ENCODE results near the gene IBSP.

IBSP gene

DNA sequence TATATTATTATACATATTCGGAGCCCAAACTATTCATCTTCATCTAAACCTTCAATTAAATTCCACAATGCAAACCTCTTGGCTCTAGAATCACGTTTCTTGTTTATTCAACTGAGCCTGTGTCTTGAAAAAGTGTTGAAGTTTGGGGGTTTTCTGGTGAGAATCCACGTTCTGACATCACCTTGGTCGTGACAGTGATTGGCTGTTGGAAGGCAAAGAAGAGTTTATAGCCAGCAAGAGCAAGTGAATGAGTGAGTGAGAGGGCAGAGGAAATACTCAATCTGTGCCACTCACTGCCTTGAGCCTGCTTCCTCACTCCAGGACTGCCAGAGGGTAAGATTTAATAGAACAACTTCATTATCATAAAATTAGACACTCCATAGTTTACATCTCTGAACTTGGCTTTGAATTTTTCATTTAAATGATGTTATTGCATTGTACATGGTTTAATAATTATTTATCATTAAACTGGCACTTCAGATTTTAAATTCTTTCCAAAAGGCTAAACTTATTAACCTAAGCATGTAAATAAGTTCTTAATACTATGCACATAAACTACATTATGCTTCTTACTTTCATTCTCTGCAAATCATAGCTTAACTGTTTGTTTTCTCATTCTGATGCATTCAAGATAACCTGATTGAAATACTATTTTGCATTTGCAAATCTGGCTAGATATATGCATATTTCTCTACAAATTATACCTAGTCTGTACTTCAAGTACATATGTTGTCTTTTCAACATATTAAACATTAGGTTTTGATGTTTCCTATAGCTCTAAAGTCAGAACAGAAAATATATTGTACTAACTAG lies at the start of gene IBSP:
IBSP (plus strand) TSS at position 254 of the 813 bp plus-strand sequence. CDS start 2,808 bp downstream, outside the sequence.
- no peak for DNase-seq (ENCODE audit: low read depth)

DNA sequence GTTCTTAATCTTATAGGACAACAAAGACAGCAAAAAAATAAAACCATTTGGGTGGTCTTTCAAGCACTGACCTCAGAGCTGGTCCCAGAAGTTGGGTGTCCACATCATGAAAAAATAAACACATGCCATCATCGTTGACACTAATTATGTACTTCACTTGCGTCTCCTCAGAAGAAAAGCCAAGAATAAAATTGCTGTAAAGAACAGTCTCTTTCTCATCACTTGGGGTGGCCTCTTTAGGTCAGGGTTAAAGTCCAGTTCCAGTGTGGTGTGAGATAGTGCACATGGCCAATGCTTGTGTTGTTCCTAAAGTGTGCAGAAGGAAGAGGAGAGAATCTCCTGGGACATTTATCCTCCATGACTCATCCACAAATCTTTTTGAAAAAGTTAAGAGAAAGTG lies 49.5 kb upstream of the IBSP start:
- no peak for DNase-seq (ENCODE audit: low read depth)

DNA sequence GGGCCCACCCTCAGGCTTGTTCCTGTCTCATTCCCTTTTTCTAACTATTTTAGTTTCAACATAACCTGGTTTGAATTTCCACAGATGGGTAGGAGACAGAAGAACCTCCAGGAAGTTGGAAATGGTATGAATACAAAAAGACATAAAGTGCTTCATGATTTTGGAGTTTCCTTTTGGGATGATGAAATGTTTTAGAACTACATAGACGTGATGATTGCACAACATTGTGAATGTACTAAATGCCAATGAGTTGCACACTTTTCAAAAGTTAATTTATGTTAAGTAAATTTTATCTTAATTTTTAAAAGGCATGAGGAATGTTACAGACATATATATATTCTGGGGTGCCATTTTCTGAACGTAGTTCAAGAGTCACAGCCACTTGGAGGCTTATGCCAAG lies 41.1 kb upstream of the IBSP start:
- no peak for DNase-seq (ENCODE audit: low read depth)

DNA sequence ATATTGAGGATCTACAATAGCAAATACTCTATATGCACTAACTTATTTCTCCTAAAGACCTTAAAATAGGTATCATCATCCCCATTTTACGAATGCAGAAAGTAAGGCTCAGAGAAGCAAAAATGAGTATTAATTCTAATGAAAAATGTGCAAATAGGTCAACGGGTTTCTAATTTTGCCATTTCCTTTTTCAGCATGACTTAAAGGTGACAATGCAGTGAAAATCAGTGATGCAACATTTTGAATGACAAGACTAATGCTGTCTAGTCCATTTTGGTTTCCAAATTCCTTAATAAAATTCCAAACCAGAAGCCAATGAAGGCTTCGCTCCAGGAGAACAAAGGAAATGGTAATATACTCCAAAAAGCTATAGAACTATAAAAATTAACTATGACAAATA lies 37.0 kb upstream of the IBSP start:
- no peak for DNase-seq (ENCODE audit: low read depth)

DNA sequence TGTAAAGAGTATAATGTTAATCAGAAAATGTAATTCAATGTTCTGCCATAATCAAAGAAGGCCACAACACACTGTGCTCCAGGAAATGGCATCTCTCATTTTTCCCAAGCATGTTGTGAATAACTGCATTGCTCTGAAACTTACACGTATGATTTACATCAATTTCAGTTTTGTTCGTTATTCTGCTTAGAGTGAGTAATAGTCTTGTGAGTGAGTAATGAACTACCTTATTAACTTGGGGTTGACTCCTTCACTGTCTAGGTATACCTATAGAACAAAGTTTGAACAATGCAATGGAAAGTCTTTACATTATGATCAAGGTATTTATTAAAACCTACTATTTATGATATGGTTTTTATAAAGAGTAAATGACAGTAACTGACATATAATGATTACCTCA lies 17.8 kb upstream of the IBSP start:
- no peak for DNase-seq (ENCODE audit: low read depth)

GRCh38 chr4:87783781-87784180 lies 15.6 kb upstream of the IBSP start:
- DNase-seq (ENCODE audit: low read depth) = no peak

DNA sequence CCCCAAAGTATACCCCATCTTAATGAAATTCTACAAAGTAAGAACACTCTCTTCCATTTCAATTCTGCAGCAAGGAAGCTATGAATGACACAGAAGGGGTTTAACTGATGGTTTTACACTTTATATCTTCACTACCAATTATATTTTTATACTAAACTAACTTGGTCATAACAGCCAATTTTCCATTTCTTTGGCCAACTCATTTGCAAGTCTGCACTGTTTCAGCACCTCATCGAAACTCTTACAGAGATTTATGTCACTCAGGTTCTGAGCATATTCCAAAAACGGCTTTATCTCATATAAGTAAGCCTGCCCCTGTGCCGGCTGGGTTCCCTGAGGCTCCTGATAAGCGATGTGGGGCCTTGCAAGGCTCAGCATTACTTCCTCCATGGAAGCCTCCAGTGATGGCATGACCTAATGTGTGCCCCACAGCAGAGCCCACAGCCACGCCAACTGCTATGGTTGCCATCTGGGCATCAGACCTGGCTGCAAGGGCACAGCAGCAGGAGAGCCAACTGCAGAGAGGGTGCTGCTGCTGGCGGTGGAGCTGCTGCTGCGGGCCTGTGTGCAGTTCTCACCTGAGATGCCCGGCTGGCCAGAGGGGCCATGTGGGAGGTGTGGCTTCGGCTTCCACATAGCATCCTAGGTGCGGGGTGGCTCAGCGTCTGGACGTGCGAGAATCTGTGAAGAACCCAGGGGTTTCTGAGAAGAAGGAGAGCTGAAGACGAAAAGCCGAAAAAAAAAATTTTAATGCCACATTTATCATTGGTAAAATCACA lies 13.4 kb upstream of the IBSP start:
- DNase-seq (ENCODE audit: low read depth) = no peak

DNA sequence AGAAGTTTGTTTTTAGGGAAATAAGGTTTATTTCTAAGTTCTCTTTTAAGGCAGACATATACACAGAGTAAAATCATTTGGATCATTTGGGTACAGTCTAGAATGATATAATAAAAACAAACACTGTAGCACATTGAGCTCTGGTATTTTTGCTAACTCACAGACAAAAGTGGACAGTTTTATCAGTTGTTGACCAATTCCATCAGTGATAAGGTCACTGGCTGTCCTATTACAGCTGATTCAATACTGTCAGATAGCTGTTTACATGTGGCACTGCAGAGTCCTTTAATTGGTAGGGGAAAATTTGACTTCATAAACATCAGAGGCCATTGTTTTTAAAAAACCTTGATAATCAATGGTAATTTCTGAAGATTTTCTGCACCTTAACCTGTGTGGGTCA lies 3.5 kb downstream of the IBSP start:
- no peak for DNase-seq (ENCODE audit: low read depth)

GRCh38 chr4:87803421-87803820 lies 4.1 kb downstream of the IBSP start:
- no peak for DNase-seq (ENCODE audit: low read depth)

GRCh38 chr4:87804871-87805270 lies 5.5 kb downstream of the IBSP start:
- no peak for DNase-seq (ENCODE audit: low read depth)

DNA sequence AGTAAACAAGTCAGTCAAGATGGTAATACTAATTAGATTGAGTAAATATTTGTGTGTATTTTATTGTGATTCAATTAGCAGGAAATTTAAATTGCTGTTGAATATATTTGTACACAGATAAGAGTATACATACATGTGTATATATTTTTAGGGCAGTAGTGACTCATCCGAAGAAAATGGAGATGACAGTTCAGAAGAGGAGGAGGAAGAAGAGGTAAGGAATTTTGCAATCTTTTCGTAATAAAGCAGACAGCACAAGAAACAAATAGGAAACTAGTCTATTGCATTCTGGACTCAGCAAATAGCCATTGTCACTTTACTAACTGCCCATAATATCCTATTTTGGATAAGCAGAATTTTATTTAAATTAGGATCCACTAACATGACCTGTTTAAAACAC lies 6.6 kb downstream of the IBSP start:
- DNase-seq (ENCODE audit: low read depth) = no peak

DNA sequence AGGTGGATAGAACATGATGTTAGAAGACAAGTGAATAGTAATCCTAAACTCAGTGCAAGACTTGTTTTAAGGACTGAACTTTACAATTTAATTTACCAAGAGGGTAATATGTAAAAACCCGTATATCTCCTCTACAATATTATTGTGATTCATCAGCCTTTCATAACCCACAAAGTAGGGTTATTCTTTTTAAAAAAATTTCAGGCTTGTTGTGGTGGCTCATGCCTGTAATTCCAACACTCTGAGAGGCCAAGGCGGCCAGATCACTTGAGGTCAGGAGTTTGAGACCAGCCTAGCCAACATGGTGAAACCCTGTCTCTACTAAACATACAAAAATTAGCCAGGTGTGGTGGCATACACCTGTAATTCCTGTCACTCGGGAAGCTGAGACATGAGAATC lies 7.2 kb downstream of the IBSP start:
- DNase-seq (ENCODE audit: low read depth) = no peak

DNA sequence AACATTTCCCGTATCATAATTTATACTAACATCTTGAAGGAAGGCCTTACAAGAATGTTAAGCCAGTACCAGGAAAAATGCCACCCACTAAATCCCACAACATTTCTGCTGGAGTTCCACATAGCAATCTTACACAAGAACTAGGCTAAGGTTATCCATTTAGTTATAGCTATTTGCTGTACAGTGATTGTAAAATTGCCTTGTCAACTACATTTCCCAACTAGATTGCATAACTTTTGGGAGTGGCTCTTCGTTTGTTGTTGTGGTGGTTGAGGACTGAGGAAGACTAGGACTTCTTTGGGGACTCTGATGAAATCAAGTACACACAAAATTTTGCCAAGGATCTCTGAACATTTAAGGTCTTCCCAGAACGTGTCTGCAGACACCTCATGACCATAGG lies 8.0 kb downstream of the IBSP start:
- DNase-seq (ENCODE audit: low read depth) = no peak

DNA sequence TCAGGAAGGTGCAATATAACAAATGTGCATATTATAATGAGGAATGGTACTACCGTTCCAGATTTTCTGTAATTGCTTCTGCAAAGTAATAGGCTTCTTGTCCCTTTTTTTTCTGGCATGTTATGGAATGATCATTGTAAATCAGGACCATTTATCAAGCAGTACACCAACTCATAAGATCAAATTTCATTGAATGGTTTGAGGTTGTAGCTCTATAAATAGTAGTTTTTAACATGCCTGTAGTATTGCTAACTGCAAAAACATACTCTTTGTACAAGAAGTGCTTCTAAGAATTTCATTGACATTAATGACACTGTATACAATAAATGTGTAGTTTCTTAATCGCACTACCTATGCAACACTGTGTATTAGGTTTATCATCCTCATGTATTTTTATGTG lies 12.6 kb downstream of the IBSP start:
- no peak for DNase-seq (ENCODE audit: low read depth)

GRCh38 chr4:87819281-87819919 lies 20.0 kb downstream of the IBSP start:
- DNase-seq (ENCODE audit: low read depth) = no peak

- DNase-seq (ENCODE audit: low read depth) = no peak
These were observed 23.8 kb downstream of the IBSP start for GRCh38 chr4:87823200-87823599.

DNA sequence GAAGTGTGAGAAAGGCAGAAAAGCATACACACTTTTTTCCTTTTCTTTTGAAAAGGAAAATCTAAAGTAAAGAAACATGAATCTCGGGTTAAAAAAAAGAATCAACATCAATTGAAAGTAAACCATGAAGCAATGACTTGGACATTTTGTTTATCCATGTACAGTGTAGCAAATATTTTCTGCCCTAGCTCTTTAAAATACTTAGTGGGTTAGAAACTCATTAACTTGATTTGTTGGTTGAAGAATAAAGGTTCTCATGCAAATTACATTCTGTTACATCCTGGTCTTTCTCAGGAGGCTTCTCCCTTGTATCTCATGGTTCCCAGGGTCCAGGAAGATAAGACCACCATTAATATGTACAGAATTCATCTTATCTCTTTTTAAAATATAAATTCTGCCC lies 24.4 kb downstream of the IBSP start:
- no peak for DNase-seq (ENCODE audit: low read depth)

DNA sequence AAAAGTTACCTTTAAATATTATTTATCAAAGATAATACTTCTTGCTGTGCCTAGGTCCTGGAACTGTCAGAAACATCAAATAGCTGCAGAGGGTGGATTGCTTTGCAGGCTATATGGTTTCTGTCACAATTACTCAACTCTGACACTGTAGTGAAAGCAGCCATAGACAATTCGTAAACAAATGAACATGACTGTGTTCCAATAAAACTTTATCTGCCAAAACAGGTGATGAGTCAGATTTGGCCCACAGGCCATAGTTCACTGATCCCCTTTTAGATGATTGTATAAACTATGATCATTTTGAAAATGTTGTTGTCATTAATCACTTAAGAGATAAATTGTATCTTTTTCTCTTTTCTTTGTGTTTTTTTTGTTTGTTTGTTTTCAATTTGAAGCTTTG lies 25.0 kb downstream of the IBSP start:
- DNase-seq (ENCODE audit: low read depth) = no peak

DNA sequence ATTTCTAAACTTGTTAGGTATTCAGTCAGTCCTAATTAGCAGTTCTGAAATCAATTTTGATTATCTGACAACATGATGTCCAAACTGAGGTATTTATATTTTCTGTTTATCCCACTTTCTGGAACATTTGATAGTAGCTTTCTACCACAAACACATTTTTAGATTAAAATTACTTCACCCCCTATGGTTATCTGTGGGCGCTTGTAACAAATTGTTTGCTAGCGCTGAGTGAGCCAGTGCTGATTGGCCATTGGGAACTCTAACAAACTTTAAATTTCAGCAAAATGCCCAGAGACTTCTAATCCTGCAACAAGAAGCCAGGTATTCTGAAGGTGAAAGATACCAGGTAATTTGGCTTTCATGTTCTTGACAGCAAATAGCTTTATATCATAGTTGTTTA lies 33.3 kb downstream of the IBSP start, which contains the start of gene MEPE:
MEPE (plus strand) TSS at position 301 of the 400 bp plus-strand sequence. CDS start 1,746 bp downstream, outside the sequence.
- no peak for DNase-seq (ENCODE audit: low read depth)

- no peak for DNase-seq (ENCODE audit: low read depth)
These were observed 35.0 kb downstream of the IBSP start for GRCh38 chr4:87834401-87834800.

- no peak for DNase-seq (ENCODE audit: low read depth)
These were observed 35.8 kb downstream of the IBSP start for GRCh38 chr4:87835197-87835596.

DNA sequence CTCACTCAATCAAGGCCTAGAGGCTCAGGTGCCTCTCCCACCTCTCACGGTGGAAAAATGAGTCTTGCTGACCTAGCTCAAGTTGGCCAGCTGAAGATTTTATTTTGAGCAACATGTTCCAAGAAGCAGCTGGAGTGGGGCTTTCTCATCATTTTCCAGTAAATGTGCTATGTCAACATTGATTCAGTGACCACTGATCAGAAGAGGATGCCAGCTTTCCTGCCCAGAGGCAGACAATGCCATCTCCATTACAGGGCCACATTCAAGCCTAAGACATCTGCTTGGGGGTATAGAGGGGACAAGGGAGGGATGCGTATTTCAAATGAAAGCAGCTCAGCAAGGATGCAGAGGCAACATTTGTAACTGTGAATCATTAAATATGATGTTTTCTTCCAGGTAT lies 36.4 kb downstream of the IBSP start:
- no peak for DNase-seq (ENCODE audit: low read depth)

DNA sequence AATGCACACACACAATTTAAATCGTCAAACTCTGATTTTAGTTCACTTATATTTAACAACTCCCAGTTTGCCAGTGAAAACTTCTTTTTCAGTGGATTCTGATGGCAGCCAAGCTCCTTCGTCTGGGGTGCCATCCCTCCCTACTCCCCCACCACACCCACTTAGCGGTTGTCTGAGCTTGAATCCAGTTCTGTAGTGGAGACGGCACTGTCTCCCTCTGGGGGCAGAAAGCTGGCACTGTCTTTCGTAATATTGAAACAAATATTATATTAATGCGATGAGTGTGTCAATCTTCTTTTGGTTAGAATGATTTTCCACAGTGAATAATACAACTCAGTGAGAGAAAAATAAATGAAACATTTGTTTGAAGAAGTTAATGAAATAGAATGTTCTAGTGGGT lies 38.9 kb downstream of the IBSP start:
- DNase-seq (ENCODE audit: low read depth) = no peak

All from activated T-cell treated with anti-CD3 and anti-CD28 coated beads for 48 hours (primary cell).